Osteocyte (in vitro differentiated cells): ENCODE data around the gene FBP2. TPM values are rescaled to one million over a fixed set of nuclear protein-coding genes. Genes with fewer than 3 reads are reported as not detected.

ENCODE experiments used
- DNase-seq: peaks from one replicate; pipeline ENCODE4 v3.0.0; 2021; ENCODE audit warnings: mixed read lengths; ENCODE audit not compliant: unreplicated experiment; ENCODE audit errors: extremely low spot score
- H3K27ac Mint-ChIP-seq: one replicate; pipeline ENCODE4 v1.8.0; 2021; ENCODE audit warnings: mild to moderate bottlenecking, mixed read lengths; ENCODE audit not compliant: unreplicated experiment
- H3K27me3 Mint-ChIP-seq: one replicate; pipeline ENCODE4 v1.8.0; 2021; ENCODE audit warnings: mixed read lengths; ENCODE audit not compliant: unreplicated experiment
- H3K36me3 Mint-ChIP-seq: one replicate; pipeline ENCODE4 v1.8.0; 2021; ENCODE audit warnings: mixed read lengths; ENCODE audit not compliant: unreplicated experiment
- H3K4me1 Mint-ChIP-seq: one replicate; pipeline ENCODE4 v1.8.0; 2021; ENCODE audit warnings: mixed read lengths; ENCODE audit not compliant: unreplicated experiment
- H3K4me3 Mint-ChIP-seq: one replicate; pipeline ENCODE4 v1.8.0; 2021; ENCODE audit warnings: mild to moderate bottlenecking, moderate library complexity, mixed read lengths; ENCODE audit not compliant: unreplicated experiment
- H3K9me3 Mint-ChIP-seq: one replicate; pipeline ENCODE4 v1.8.0; 2021; ENCODE audit warnings: mixed read lengths; ENCODE audit not compliant: unreplicated experiment
- CTCF ChIP-seq: fragments of 200-600 bp; sonication (generic); IDR thresholded peaks from 2 replicates; pipeline ENCODE4 v1.5.0; 2021; ENCODE audit warnings: antibody characterized with exemption, mild to moderate bottlenecking, moderate library complexity
- total RNA-seq: library from RNA; stranded (reverse); gene quantifications from 2 replicates; pipeline ENCODE4 v1.2.1, GENCODE V29; 2021

The FBP2 gene
- total RNA-seq, 1 donor from 2014 or later: not detected

- no peak overlapping the region for H3K4me3 Mint-ChIP-seq
Observed at GRCh38 chr9:94588681-94589080, 4.9 kb downstream of the FBP2 start.

GRCh38 chr9:94586814-94587213 is 6.8 kb downstream of the FBP2 start:
- Mint-ChIP-seq H3K27me3 (peaks cover 3% of the 10 kb centered on the region), H3K27ac (no peak overlapping the region), H3K9me3 (no peaks in the 10 kb centered on the region), H3K4me3 (no peak overlapping the region), H3K36me3 (no peaks in the 10 kb centered on the region), H3K4me1 (peaks cover 2% of the 10 kb centered on the region)
- DNase-seq: no peak
- no peak for TF ChIP-seq CTCF

More at GRCh38 chr9:94588681-94589080, 4.9 kb downstream of the FBP2 start:
- no peak for TF ChIP-seq CTCF
- Mint-ChIP-seq H3K27ac (no peak overlapping the region), H3K36me3 (no peaks in the 10 kb centered on the region), H3K4me1 (peaks cover 2% of the 10 kb centered on the region), H3K27me3 (peaks cover 3% of the 10 kb centered on the region), H3K9me3 (no peaks in the 10 kb centered on the region)
- no peak for DNase-seq

GRCh38 chr9:94586316-94586715 is 7.3 kb downstream of the FBP2 start:
- Mint-ChIP-seq H3K27me3 (peaks cover 3% of the 10 kb centered on the region), H3K9me3 (no peaks in the 10 kb centered on the region), H3K27ac (no peak overlapping the region), H3K4me1 (peaks cover 2% of the 10 kb centered on the region), H3K4me3 (no peak overlapping the region), H3K36me3 (no peaks in the 10 kb centered on the region)
- no peak for TF ChIP-seq CTCF
- DNase-seq: no peak

DNA sequence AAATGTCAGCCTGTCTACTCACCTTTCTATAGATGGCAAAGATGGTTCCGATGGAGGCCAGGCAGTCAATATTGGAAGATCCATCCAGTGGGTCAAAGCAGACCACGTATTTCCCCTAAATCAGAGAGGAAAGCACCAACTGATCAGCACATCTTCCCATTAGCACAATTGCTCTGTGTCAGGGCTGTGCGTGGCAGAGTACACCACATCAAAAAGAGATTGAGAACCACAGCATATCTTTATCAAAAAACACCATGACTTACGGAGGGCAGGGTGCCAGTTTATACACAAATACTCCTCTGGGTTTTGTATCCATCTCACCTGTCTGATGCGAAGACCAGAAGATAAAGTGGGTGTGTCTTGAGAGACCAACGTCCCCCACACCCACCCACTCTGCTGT is 9.1 kb downstream of the FBP2 start:
- no peaks in the 10 kb centered on the region for H3K9me3 Mint-ChIP-seq
- no peaks in the 10 kb centered on the region for H3K36me3 Mint-ChIP-seq
- H3K27ac Mint-ChIP-seq: no peak overlapping the region
- H3K4me3 Mint-ChIP-seq: no peak overlapping the region
- no peak for TF ChIP-seq CTCF
- peaks cover 2% of the 10 kb centered on the region for H3K4me1 Mint-ChIP-seq
- H3K27me3 Mint-ChIP-seq: peaks cover 6% of the 10 kb centered on the region
- no peak for DNase-seq

- H3K9me3 Mint-ChIP-seq: no peaks in the 10 kb centered on the region
- H3K4me1 Mint-ChIP-seq: no peaks in the 10 kb centered on the region
- no peak overlapping the region for H3K27ac Mint-ChIP-seq
Observed at GRCh38 chr9:94581728-94582127, 11.9 kb downstream of the FBP2 start.

More at GRCh38 chr9:94581728-94582127, 11.9 kb downstream of the FBP2 start:
- no peak for DNase-seq
- no peak overlapping the region for H3K4me3 Mint-ChIP-seq
- no peak for TF ChIP-seq CTCF
- peaks cover 8% of the 10 kb centered on the region for H3K27me3 Mint-ChIP-seq
- H3K36me3 Mint-ChIP-seq: no peaks in the 10 kb centered on the region
